Measurements from ENCODE around the gene SLC14A1. TPM values are rescaled to one million over a fixed set of nuclear protein-coding genes. Genes with fewer than 3 reads are reported as not detected.

The SLC14A1 gene
- polyA plus RNA-seq, 3 donors from 2014 or later: 3.8 to 12.4 (median 5.1) TPM

Other genes starting within 250 kb of the SLC14A1 start
- under 1 TPM; 0.03 to 0.65 (median 0.19) TPM for gene SLC14A2, start 108.7 kb upstream of the SLC14A1 start, polyA plus RNA-seq
- under 1 TPM in 2 of 3 donors, not detected in 1; 0.09 to 0.20 TPM for gene SIGLEC15, start 101.5 kb downstream of the SLC14A1 start, polyA plus RNA-seq
- gene EPG5, start 243.1 kb downstream of the SLC14A1 start, polyA plus RNA-seq: 1 to 10 TPM; 2.9 to 6.5 (median 5.3) TPM

Measured in immature natural killer cell (primary cell).